CD4-positive, alpha-beta T cell treated with Interleukin-10 for 1 hour (primary cell): ENCODE data around the gene PEX7.
"Not testable (repeated sequence)": the region's sequence is repeated elsewhere in the genome, so short reads cannot be mapped to it uniquely, and the experiment has no call there.

Experiments
- DNase-seq: peaks from one replicate; pipeline ENCODE4 v3.0.0-alpha.2; 2020

Gene PEX7

GRCh38 chr6:136791296-136792094 is 30.9 kb upstream of the PEX7 start:
- peak; percentile 56 for DNase-seq

GRCh38 chr6:136792095-136792409 is 30.3 kb upstream of the PEX7 start:
- DNase-seq: no peak

DNA sequence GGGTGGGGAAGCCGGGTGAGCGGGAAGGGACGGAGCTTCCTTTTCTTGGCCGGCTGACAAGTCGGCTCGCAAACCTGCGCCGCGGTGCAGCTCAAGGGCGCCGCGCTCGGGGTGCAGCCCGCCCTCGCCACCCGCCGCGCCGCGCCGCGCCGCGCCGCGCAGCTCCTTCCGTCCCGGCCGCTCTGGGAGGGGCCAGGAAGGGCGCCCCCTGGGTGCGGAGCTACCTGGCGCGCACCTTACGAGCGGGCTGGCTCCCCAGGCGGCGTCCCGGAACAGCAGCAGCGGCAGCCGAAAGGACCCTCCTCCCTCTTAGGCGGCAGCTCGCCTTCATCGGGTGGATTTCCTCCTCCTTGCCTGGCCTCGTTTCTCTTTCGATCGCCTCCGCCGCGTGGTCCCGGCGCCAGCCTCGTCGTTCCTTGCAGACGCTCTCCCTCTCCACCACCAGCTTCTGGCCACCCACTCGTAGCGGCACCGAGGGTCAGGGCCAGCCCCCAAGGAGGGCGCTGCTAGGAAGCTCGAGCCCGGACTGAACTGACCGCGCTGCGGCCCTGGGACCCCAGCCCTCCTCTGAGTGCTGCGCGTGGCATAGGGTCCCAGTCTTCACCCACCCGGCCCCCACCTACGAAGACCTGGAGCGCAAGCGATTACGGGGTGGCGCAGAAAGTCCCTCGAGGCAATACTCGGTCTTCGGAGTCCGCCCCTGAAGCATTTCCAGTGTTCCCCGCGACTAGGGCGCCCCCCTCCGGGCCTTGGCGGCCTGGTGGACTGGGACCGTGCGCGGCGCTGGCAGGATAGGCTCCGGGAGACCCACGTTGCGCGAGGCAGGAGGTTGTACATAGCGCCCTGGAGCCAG is 29.8 kb upstream of the PEX7 start, which contains the start of gene MAP3K5:
TSS of gene MAP3K5 (minus strand) at position 68 of the 853 bp plus-strand sequence. CDS start 320 bp downstream, outside the sequence.
- DNase-seq: peak; percentile 95

- DNase-seq: peak; percentile 47
Measured at GRCh38 chr6:136793363-136793762, 29.0 kb upstream of the PEX7 start.

- DNase-seq: no peak
Measured at GRCh38 chr6:136795386-136795785, 27.0 kb upstream of the PEX7 start.

DNA sequence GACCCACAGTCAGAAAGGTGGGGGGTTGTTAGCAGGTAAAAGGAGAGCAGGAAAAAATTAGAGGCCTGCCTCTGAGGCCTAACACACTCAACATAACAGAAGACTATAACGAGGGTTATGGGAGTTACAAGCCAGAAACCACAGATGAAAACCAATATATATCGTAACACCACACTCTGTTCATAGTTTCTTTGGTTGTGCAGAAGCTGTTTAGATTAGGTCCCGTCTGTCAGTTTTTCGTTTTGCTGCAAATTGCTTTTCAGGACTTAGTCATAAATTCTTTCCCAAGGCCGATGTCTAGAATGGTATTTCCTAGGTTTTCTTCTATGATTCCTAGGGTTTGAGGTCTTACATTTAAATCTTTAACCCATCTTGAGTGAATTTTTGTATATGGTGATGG is 26.4 kb upstream of the PEX7 start:
- no peak for DNase-seq

- DNase-seq: no peak
Measured at GRCh38 chr6:136798044-136798443, 24.3 kb upstream of the PEX7 start.

DNA sequence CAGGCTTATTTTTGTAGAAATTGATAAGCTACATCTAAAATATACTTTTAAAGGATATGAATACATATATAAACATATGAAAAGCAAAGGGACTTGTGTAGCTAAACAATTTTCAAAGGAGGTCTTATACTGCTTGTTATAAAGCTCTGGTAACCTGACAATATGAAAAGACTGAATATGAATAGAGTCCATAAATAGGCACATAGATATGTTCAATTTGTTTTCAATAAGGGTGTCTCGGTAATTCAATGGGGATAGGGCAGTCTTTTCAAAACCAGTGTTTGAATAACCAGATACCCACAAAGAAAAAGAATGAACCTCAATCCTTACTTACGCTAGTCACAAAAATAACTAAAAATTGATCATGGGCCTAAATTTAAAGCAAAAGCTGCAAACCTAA is 20.8 kb upstream of the PEX7 start:
- DNase-seq: no peak

- DNase-seq: no peak
Measured at GRCh38 chr6:136803608-136804007, 18.8 kb upstream of the PEX7 start.

GRCh38 chr6:136809091-136809860 is 13.1 kb upstream of the PEX7 start:
- DNase-seq: no peak

DNA sequence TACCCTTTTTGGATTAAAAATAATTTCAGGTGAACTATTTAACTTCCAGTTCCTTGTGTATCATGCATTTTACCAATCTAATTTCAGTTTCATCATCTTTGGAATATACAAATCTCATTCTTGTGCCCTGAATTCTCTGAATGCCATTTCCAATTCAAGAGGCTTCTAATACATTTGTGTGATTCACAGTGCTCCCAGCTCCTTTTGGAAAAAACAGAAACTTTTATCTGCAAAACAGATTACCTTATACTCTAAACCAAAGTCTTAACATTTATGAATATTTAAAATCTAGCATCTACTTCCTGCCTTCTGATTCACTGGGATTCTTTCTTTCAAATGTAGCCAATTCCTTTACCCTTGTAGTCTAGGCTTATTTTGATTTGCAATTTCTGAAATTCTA is 11.1 kb upstream of the PEX7 start:
- DNase-seq: no peak

GRCh38 chr6:136812174-136812573 is 10.2 kb upstream of the PEX7 start:
- DNase-seq: no peak

GRCh38 chr6:136815608-136816007 is 6.8 kb upstream of the PEX7 start:
- DNase-seq: not testable (repeated sequence)

- DNase-seq: no peak
Measured at GRCh38 chr6:136816656-136817055, 5.7 kb upstream of the PEX7 start.

- no peak for DNase-seq
Measured at GRCh38 chr6:136820561-136820960, 1.8 kb upstream of the PEX7 start.

GRCh38 chr6:136822046-136822375 is 381 bp upstream of the PEX7 start:
- DNase-seq: no peak

- DNase-seq: peak; percentile 12
Measured at GRCh38 chr6:136823128-136823660, 802 bp downstream of the PEX7 start.

GRCh38 chr6:136826216-136826615 is 3.8 kb downstream of the PEX7 start:
- DNase-seq: no peak

DNA sequence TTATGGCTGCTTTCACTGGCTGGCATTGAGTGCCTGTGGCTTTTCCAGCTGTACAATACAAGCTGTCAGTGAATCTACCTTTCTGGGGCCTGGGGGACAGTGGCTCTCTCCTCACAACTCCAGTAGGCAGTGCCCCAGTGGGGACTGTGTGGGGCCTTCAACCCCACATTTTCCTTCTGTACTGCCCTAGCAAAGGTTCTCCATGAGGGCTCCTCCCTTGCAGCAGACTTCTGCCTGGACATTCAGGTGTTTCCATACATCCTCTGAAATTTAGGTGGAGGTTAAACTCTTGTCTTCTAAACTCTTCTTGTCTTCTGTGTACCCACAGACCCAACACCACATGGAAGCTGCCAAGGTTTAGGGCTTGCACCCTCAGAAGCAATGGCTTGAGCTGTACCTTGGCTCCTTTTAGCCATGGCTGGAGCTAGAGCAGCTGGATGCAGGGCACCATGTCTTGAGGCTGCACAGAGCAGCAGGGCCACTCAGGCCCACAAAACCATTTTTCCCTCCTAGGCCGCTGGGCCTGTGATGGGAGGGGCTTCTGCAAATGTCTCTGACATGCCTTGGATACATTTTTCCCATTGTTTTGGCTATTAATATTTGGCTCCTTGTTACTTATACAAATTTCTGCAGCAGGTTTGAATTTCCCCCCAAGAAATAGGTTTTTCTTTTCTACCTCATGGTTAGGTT is 9.6 kb downstream of the PEX7 start:
- no peak for DNase-seq

DNA sequence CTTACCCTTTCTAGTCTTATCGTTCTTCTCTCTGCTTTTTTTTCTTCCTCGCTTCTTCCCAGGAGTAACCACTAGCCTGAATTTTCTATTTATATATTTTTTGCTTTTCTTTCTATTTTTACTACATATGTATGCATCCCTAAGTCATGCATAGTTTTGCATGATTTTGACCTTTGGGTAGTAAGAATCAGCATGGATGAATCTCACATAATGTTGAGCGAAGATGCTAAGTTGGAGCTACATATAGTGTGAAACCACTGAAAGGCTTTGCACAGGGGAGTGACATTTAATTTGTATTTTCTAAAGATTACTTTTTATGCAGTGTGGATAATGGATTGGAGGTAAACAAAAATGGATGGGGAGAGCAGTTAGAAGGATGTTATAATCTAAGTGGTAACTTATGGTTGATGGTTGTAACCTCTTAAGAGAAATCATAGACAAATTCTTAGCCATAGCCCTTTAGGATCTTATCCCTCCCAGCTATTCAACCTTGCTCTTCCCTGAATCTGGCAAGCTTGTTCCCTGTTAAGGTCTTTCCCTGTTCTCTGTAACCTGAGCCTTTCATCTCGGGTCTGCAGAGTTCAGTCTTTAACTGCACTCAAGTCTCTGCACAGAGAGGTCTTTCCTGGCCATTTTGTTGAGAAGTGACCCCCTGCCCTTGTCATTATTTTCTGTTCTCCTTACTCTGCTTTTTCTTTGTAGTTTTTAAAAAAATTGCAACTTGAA is 18.0 kb downstream of the PEX7 start:
- DNase-seq: no peak

- no peak for DNase-seq
Measured at GRCh38 chr6:136843210-136843609, 20.8 kb downstream of the PEX7 start.

DNA sequence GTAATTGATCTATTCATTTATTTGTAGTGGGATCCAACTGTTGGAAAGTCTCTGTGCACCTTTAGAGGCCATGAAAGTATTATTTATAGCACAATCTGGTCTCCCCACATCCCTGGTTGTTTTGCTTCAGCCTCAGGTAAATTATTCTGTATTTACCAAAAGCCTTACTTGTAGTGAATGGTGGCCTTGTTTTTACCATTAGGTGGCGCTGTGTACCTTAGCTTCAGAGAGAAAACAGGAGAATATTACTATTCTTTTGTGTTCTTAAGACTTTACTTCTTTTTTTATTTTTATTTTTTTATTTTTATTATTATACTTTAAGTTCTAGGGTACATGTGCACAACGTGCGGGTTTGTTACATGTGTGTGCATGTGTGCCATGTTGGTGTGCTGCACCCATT is 23.7 kb downstream of the PEX7 start:
- DNase-seq: peak; percentile 55
